HG03025 (cell line): ENCODE measurements around the gene NGB.
"Not testable (repeated sequence)": the region's sequence is repeated elsewhere in the genome, so short reads cannot be mapped to it uniquely, and the experiment has no call there.

Source experiments
- ATAC-seq: cut with Tn5 transposase; IDR thresholded peaks from one replicate; pipeline ENCODE4 v1.9.1; 2021; ENCODE audit warnings: mild to moderate bottlenecking, moderate library complexity; ENCODE audit not compliant: unreplicated experiment, low FRiP score

Gene NGB

DNA sequence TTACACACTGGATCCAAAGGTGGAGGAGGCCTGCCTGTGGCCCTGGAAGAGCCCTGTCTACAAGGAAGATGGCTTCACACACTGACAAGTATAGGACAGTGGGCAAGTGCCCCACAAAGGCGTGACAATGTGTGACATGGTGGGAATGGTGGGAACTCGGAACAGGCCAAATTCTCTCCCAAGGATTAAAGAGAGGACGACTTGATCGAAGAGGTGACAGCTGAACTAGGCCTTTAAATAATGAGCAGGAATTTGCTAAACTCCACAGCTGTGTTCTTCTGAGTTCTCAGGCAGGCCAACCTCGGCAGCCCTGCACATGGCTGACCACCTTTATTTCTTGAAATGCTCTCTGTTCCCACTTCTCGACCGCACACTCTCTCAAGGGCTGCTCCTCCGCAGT, 25.9 kb upstream of the NGB start:
- no peak for ATAC-seq

DNA sequence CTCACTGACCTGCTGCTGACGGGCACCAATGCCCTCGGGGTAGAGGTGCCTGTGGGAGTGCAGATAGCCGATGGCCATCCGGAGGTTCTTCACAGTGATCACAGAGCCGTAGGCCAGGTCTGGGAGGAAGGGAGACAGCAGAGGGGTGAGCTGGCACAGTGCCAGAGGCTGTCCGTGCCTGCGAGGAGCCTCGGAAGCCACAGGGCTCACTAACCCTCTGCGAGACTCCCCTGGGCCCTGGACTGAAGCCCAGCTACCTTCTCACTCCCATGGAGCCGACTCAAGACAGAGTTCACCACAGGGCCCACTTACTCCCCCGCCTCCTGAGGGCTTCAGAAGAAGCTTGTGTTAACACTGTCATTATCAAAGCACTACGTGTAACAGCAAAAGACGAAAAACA, 25.1 kb upstream of the NGB start:
- ATAC-seq: no peak

GRCh38 chr14:77290705-77291104, 19.7 kb upstream of the NGB start:
- no peak for ATAC-seq

GRCh38 chr14:77286576-77286975, 15.6 kb upstream of the NGB start:
- ATAC-seq: no peak

DNA sequence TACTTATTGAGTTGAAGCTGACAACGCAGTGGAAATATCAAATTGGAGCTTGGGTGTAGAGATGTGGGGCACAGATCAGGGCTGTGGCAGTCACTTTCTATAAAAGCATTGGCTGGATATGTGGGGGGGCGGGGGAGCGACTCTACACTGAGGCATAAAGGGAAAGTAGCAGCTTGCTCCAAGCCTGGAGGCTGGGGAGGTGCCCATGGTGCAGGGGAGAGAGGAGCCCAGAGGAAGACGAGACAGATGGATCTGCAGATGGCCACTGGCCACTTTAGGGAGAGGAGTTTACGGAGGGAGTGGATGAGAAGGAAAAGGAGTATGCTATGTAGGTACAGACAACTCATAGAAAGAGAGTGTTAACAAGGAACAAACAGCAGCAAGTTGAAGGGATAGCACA, 13.5 kb upstream of the NGB start:
- ATAC-seq: no peak

DNA sequence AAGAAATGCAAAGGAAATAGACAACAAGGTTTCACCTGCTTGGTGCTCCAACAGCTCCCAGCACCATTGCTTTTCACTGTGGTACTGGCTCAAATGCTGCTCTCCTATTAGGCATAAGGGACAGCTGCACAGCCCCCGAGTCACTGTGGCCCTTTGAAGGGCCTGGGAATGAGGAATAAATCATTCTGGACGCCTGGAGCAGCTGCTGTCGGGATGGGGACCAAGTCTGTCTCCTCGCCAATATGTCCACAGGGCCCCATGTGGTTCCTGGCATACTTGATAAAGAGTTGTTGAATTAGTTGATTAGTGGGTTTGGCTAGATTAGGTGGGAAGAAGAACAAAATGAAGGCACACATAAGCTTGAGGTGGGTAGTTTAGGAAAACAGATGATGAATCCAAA, 13.1 kb upstream of the NGB start:
- no peak for ATAC-seq

GRCh38 chr14:77281852-77282410, 10.9 kb upstream of the NGB start:
- ATAC-seq: no peak

- ATAC-seq: not testable (repeated sequence)
Observed at GRCh38 chr14:77280921-77281320, 9.9 kb upstream of the NGB start.

DNA sequence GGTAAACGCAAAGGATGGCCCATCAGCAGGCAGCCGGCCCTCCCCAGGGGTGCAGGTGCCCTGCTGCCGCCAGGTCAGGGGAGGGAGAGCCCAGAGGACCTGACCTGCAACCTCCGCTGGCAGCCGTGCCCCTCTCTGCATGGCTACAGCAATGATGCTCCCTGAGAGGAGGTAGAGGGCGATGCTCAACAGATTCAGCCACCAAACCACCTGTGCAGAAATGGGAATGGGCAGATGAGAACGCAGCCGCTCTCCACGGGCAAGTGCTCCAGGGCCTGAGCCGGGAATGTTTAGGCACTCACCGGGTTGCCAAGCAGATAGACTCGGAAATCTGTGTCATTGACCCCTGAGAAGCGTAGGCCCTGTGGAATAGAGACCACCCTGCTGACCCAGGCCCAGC, 8.7 kb upstream of the NGB start:
- ATAC-seq: no peak

DNA sequence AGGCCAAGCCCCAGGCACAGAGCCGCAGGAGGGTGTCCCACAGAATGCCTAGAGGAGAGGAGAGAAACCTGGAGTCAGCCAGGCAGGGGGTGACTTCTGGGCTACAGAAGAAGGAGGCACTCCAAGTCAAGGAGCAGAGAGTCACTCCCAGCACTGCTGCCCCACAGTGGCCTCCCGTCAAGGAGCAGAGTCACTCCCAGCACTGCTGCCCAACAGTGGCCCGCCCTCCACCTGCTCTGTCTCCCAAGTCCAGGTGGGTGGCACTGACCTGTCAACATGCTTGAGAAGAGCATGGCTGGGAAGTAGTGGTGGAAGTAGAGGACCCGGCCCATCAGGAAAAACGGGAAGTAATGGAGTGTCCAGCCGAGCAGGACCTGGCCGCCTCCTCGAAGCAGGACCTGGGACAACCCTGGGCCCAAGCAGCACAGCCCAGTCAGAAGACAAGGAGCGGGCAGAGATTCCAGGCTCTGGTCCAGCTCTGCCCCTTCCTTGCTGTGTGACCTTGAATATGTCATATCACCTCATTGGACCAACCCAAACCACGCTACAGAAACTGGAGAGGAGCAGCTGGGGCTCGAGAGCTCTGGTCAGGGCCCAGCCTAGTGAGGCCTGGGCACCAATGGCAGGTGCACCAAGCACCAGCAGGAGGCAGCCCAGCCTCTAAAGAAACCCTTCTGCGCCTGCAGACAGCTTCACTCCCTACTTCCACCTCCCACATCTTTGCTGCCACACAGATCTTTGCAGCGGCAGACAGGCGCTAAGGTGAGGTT, 7.6 kb upstream of the NGB start:
- ATAC-seq: no peak

DNA sequence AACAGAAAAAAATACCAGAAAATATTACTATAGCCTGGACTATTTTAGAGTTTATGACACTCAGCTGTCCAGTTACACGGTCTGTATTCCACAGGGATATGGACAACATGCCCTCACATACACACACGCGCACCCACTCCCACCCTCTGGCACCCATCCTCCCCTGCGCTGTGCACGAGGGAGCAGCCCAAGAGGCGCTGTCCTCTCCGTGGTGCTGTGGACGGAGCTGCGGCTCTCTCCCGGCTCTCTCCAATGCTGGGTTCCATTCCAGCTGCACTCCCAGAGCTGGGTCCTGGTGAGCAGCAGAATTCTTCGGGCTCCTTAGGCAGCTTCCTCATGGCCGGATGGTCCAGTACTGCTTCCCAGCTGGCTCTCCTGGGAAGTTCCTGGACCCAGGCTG, 6.0 kb upstream of the NGB start:
- ATAC-seq: no peak

DNA sequence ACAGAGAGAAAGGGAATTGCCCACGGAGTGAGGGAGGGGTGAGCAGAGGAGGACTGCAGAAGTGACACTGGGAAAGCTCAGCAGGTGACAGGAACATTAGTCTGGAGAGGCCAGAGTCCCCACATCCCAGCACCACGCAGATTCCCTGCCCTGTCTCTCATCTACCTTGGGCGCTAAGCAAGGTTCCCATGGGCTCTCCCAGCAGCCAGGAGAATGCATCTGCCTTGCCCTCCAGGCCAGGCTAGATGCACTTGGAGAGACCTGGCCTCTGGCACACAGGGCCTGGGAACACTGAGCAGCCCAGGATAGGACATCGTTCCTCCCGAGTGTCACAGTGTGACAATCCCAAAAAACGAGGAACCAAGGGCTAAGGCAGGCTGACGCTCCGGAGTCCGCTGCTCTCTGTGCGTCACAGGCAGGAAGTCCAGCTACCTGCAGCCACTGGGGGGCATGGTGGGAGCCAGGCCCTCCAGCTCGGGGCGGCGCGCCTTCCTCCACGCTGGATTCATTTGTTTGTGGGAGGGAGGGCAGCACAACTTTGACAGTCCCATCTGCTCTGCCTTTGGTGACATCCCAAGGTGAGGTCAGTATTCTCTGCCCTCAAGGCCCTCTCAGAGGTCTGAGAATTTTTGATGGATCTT, 5.4 kb upstream of the NGB start:
- no peak for ATAC-seq

DNA sequence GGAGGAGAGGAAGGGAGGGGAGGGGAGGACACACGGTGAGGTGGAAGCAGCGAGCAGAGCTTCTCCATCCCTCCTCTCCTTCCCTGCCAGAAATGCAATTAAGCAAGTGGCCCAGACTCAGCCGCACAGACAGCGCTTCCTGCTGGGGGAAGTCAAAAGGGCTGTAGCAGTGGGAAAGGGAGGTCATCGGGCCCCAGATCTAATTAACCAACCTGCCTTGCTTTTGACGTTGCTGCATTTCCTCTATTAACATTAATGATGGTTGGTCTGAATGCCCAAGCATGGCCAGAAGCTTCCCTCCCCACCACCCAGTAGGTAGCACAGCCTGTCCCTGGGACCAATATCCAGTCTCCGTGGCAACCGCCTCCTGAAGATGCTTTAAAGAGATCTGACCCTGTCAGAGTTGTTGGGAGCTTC, 4.6 kb upstream of the NGB start:
- ATAC-seq: no peak

GRCh38 chr14:77275041-77275580, 4.1 kb upstream of the NGB start:
- ATAC-seq: no peak

GRCh38 chr14:77273796-77274195, 2.8 kb upstream of the NGB start:
- ATAC-seq: no peak

DNA sequence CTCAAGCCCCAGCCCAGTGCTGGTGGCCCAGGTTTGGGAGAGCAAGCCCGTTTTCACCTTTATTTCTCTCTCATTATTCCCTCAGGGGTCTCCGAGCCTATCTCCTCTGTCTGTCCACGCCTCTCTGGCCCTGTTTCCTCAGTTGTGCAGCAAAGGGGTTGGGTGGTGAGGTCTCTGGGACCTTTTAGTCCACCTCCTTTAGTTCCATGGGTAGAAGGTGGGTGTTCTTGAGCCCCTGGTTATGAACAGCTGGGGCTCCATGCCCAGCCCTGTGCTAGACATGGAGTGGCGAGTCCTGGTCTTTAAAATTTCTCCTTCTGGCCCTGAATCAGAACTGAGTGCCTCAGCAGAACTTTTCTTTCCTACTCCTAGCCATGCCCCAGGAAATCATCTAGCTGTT, 1.3 kb upstream of the NGB start:
- ATAC-seq: no peak

DNA sequence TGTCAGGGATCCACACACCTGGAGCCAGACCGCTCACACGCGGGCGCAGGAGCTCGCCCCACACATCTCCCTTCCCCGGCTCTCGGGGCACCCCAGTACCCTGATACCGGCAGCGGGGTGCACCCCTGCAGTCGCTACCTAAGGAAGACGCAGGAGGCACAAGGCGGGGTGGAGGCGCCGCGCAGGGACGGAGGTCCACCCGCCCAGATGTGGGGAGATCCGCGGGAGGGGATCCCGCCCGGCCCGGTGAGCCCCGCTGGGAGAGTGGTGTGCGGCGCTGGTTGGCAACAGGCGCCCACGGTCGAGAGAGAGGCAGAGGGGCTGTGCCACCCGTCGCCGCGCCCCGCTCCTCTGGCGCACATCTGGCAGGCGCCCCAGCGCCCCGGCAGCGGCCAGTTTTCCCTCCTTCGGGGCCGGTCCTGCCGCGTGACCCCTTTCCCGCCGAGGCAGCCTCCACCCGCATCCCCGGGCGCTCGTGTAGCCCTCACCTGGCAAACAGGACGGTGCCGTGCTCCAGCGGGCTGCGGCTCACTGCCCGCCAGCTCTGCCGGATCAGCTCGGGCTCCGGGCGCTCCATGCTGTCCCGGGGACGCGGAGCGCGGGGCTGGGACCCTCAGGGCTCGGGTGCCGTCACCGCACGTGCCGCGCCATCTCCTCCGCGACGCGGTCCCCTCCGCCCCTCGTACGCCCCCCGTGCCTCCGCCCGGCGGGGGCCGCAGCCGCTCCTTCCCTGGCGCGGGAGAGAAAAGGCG, 469 bp downstream of the NGB start:
- ATAC-seq: no peak

DNA sequence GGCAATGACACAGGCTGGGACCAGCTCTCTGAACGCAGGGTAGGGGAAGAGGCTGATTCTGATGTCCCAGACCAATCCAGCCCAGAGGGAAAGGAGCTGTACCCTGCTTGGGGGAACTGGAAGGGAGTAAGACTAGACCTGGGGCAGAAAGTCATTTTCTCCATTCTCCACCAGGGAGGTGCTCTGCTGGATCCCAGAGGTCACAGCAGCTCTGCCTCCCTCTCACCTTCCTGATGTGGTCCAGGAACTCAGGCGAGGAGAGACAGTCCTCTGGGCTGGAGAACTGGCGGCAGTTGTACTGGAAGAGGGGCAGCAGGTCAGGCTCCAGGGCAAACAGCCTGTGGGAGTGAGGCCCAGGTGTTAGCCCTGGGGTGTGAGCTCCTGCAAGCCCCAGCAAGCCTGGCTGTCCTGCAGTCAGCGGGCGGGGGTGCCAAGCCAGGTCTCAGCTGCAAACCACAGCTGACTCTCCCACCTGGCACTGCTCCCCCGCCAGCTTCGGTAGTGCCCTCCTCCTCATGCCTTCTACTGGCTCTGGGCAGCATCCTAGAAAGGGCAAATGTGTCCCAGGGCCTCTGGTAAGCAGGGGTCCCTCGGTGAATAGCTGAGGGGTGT, 1.9 kb downstream of the NGB start:
- ATAC-seq: no peak

GRCh38 chr14:77267937-77268699, 2.9 kb downstream of the NGB start:
- ATAC-seq: no peak

DNA sequence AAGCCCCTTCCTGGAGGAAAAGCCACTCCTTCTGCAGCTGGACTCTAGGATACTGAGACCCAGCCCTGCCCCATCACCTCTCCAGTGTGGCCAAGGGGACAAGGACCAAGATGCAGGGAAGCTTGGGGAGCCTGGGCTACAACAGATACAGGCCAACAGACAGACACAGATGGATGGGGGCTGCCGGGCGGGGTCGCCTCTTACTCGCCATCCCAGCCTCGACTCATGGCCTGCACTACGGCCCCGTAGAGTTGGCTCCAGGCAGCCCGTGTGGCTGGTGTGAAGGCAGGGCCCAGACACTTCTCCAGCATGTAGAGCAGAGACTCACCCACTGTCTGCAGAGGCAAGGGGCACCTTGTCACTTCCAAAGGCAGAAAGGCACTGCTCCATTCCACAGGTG, 4.7 kb downstream of the NGB start:
- ATAC-seq: no peak
